WTC11 (cell line): Measurements from ENCODE around the gene COL4A3.

Experiments used
- ATF1 ChIP-seq: sonication (generic); formaldehyde crosslinking; IDR thresholded peaks from 2 replicates; pipeline ENCODE4 v1.8.1; 2023; ENCODE audit warnings: mild to moderate bottlenecking, moderate library complexity, missing genetic modification reagents
- CBFB ChIP-seq: sonication (generic); formaldehyde crosslinking; IDR thresholded peaks from 2 replicates; pipeline ENCODE4 v1.8.1; 2022; ENCODE audit warnings: mild to moderate bottlenecking, low read depth, missing genetic modification reagents
- CTCF ChIP-seq: fragments of 200-600 bp; IDR thresholded peaks from 2 replicates; pipeline ENCODE4 v1.8.0; 2022; ENCODE audit warnings: antibody characterized with exemption
- JUN ChIP-seq: sonication (generic); formaldehyde crosslinking; IDR thresholded peaks from 2 replicates; pipeline ENCODE4 v1.8.0; 2023; ENCODE audit warnings: mild to moderate bottlenecking, missing genetic modification reagents
- MXD4 ChIP-seq: fragments of 250-450 bp; sonication (Bioruptor Pico); IDR thresholded peaks from 2 replicates; pipeline ENCODE4 v1.8.0; 2021; ENCODE audit warnings: mild to moderate bottlenecking, moderate library complexity, borderline replicate concordance
- NFYB ChIP-seq: sonication (generic); formaldehyde crosslinking; conservative IDR thresholded peaks from 2 replicates; pipeline ENCODE4 v1.8.0; 2022; ENCODE audit warnings: low read depth, missing genetic modification reagents
- NR2C2 ChIP-seq: sonication (generic); formaldehyde crosslinking; IDR thresholded peaks from 2 replicates; pipeline ENCODE4 v1.8.0; 2022; ENCODE audit warnings: mild to moderate bottlenecking, missing genetic modification reagents
- OVOL2 ChIP-seq: fragments of 250-450 bp; sonication (Bioruptor Pico); IDR thresholded peaks from 2 replicates; pipeline ENCODE4 v1.9.0; 2021; ENCODE audit warnings: mild to moderate bottlenecking, borderline replicate concordance
- SP1 ChIP-seq: sonication (generic); formaldehyde crosslinking; conservative IDR thresholded peaks from 2 replicates; pipeline ENCODE4 v1.8.1; 2022; ENCODE audit warnings: missing genetic modification reagents
- ZBTB21 ChIP-seq: sonication (generic); formaldehyde crosslinking; IDR thresholded peaks from 2 replicates; pipeline ENCODE4 v1.8.1; 2023; ENCODE audit warnings: mild to moderate bottlenecking, missing genetic modification reagents, borderline replicate concordance
- ZNF263 ChIP-seq: sonication (generic); formaldehyde crosslinking; IDR thresholded peaks from 2 replicates; pipeline ENCODE4 v1.8.1; 2022; ENCODE audit warnings: low read depth, mild to moderate bottlenecking, moderate library complexity, missing genetic modification reagents
- ZNF425 ChIP-seq: fragments of 250-450 bp; sonication (Bioruptor Pico); conservative IDR thresholded peaks from 2 replicates; pipeline ENCODE4 v1.9.0; 2021; ENCODE audit warnings: mild to moderate bottlenecking
- ZNF671 ChIP-seq: fragments of 250-450 bp; sonication (Bioruptor Pico); IDR thresholded peaks from 2 replicates; pipeline ENCODE4 v1.8.0; 2021; ENCODE audit warnings: mild to moderate bottlenecking

DNA sequence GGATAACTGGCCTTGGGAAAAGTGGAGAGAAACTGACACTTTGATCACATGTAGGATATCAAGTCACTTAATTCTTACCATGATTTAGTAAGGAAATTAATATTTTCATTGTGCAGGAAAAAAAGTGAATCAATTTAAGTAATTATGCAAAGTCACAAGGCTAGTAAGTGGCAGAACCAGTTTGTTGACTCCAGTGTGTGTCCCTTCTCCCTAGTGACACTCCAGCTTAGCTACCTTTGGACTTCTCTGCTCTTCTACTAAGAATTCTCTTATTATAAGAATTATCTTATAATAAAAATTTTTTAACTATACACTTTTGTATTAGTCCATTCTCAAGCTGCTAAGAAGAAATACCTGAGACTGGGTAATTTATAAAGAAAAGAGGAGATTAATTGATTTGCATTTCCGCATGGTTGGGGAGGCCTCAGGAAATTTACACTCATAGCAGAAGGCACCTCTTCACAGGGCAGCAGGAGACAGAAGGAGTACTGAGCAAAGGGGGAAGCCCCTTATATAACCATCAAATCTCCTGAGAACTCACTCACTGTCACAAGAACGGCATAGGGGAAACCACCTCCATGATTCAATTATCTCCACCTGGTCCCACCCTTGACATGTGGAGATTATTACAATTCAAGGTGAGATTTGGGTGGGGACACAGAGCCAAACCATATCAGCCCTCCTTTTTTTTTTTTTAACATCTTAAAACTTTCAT lies 14.0 kb upstream of the COL4A3 start:
- TF ChIP-seq ZNF263 (no peak), ZBTB21 (no peak), MXD4 (CRISPR knock-in tag) (no peak), CTCF (no peak), CBFB (CRISPR knock-in tag) (no peak), ATF1 (no peak), OVOL2 (CRISPR knock-in tag) (no peak), SP1 (CRISPR knock-in tag) (no peak), NR2C2 (CRISPR knock-in tag) (no peak), JUN (no peak), NFYB (CRISPR knock-in tag) (no peak), ZNF671 (CRISPR knock-in tag) (no peak), ZNF425 (CRISPR knock-in tag) (no peak)
